ENCODE data around the gene TRIM41. TPM values are rescaled to one million over a fixed set of nuclear protein-coding genes. Genes with fewer than 3 reads are reported as not detected.
"Not testable (repeated sequence)": the region's sequence is repeated elsewhere in the genome, so short reads cannot be mapped to it uniquely, and the experiment has no call there.

The TRIM41 gene
- total RNA-seq, 1 donor from 2014 or later: 12.1 TPM

DNA sequence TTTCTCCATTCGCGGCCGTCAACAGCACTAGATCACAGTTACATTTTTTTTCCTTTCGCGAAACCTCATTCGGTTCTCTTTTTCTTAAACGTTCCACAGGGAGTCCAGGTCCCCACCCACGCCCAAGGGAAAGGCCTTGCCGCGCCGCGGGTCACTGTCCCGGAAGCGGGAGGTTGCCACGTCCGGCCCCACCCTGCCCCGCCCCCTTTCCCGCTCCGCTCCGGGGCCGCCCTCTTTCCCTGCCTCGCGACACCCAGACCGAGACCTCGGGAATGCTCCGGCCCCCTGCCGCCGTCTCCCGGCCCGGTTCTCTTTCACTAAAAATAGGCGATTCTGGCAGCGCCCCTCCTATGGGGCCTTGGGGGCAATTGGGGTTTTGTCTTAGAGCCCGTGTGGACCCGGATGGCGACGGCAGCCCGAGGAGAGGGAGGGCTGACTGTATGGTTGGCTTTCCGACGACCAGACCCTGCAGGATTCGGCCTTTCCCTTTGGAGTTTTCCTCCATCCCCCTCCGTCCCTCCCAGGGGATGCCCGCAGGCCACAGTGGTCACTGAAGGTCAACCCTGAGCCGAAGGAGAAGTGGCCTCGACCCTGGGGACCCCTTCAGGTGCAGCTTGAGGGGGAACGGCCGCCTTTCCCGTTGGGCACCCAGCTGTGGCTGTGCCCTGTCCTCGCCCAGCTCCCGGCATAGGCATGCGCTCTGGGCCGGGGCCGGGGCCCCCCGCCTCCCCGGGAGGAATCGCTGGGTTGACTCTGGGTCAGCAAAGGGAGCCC is 23.4 kb downstream of the TRIM41 start:
- no peak for DNase-seq (ENCODE audit: extremely low read depth, low read depth, low spot score)

DNA sequence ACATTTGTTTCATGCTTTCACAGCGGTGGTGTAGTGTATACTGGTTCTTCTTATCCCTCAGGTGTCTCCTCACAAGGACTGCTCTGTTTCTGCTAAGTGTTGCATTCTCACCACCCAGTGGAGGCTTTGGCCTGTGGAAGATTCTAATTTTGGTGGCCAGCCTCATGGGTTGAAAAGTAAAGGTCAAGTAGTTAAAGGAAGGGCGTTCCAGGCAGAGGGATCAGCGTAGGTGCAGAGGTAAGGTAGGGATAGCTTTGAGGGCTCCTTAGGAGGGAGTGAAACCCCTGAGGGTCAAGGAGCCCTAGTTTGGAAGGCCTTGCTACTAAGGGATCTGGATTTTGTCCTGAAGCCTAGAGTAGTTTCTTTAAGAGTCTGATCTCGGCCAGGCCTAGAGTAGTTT is 25.2 kb downstream of the TRIM41 start:
- DNase-seq (ENCODE audit: extremely low read depth, low read depth, low spot score): no peak

- DNase-seq (ENCODE audit: extremely low read depth, low read depth, low spot score): no peak
Observed at GRCh38 chr5:181255276-181255675, 32.2 kb downstream of the TRIM41 start.

DNA sequence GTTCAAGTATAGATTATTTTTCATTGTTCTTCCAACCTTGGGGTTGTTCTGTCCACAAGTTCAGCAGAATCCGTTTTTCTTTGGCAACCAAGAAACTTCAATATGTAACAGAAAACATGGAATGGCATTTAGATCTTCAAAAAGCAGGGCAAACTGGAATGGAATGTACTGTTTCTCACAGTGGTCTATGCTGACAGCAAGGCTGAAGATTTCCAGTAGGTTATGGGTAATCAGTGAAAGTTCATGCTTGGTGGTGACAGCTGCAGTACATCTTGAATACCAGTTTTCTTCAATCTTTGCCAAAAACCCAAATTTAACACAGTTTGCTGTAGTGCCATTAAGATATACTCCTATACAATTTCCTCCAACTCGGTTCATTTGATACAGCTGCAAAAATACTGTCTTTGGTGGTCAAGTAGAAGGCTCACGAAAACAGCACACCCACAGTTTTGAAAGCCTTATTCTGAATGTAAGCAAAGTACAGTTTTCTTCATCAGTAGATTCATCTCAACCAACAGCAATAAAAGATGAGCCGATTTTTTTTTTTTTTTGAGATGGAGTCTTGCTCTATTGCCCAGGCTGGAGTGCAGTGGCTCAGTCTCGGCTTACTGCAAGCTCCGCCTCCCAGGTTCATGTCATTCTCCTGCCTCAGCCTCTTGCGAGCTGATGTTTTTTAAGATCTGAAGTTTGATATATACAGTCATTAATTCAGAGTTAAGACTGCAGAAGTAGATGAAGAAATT is 32.9 kb downstream of the TRIM41 start:
- no peak for DNase-seq (ENCODE audit: extremely low read depth, low read depth, low spot score)

DNA sequence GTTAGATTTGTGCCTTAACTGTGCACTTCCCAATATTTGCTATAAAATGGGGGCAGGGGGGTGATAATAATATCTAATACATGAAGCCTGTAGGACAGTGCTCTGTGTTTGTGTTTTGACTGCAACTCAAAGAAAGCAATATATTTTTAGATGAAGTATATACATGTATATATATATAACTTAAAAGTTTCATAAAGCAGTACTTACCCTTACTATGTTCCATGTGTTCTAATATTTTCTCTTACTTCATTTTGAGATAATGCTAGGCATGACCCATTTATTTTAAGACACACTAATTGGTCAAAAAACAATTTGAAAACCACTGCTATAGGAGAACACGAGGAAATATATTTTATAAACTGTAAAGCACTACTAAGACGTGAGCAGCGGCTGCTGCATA is 35.5 kb downstream of the TRIM41 start:
- no peak for DNase-seq (ENCODE audit: extremely low read depth, low read depth, low spot score)

DNA sequence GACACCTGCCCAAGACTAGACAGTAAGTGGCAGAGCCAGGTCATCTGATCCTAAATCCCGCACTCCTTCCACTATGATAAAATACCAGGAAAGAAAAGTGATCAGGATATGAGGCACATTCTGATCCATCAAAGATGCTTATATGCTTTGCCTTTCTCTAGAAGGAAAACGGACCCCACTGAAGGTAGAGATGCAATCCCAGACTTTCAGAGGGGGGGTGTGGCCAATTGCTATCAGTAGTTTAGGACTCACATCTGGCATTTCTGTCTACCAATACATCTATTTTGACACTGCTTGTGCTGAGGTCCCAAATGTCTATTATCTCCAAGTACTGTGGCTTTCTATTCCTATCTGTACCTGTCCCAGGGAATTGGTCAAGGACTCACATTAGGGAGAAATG is 36.2 kb downstream of the TRIM41 start:
- DNase-seq (ENCODE audit: extremely low read depth, low read depth, low spot score): no peak

GRCh38 chr5:181259974-181260719 is 37.1 kb downstream of the TRIM41 start:
- no peak for DNase-seq (ENCODE audit: extremely low read depth, low read depth, low spot score)

DNA sequence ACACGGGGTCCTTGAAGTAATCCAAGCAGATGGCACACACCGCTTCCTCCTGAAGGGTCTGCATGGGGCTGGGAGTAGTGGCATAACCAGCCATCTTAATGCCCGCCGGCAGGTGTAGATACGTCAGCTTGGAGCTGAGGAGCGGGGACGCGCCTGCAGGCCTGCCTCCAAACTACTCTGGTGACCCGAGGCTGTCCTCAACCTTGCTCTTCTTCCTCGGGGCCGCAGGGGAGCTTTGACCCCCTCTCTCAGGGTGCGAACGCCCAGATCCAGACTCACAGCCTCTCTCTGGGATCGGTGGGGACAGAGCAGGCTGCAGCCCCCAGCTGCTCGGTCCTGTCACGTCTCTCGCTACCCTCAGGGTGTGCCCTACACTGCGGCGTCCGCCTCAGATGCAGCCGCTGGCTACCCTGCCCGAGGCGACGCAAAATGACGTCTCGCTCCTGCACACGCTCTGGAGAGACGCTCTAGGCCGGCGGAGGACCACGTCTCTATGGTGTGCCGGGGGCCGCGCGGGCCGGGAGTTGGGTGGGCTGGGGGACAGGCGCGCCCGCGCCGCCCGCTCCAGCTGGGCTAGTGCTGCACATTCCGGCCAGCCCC is 37.7 kb downstream of the TRIM41 start, which contains the start of gene TRIM52:
TSS of gene TRIM52 (minus strand) at position 424 of the 600 bp plus-strand sequence. CDS start at position 94, 330 bp downstream.
- DNase-seq (ENCODE audit: extremely low read depth, low read depth, low spot score): peak; percentile 52

GRCh38 chr5:181261320-181262049 is 38.4 kb downstream of the TRIM41 start:
- DNase-seq (ENCODE audit: extremely low read depth, low read depth, low spot score): no peak

GRCh38 chr5:181263633-181264032 is 40.6 kb downstream of the TRIM41 start:
- no peak for DNase-seq (ENCODE audit: extremely low read depth, low read depth, low spot score)

- DNase-seq (ENCODE audit: extremely low read depth, low read depth, low spot score): no peak
Observed at GRCh38 chr5:181265092-181265671, 42.1 kb downstream of the TRIM41 start.

GRCh38 chr5:181267291-181267904 is 44.3 kb downstream of the TRIM41 start:
- not testable (repeated sequence) for DNase-seq (ENCODE audit: extremely low read depth, low read depth, low spot score)

GRCh38 chr5:181267907-181268306 is 44.8 kb downstream of the TRIM41 start:
- DNase-seq (ENCODE audit: extremely low read depth, low read depth, low spot score): not testable (repeated sequence)

GRCh38 chr5:181271081-181271480 is 48.0 kb downstream of the TRIM41 start:
- no peak for DNase-seq (ENCODE audit: extremely low read depth, low read depth, low spot score)

DNA sequence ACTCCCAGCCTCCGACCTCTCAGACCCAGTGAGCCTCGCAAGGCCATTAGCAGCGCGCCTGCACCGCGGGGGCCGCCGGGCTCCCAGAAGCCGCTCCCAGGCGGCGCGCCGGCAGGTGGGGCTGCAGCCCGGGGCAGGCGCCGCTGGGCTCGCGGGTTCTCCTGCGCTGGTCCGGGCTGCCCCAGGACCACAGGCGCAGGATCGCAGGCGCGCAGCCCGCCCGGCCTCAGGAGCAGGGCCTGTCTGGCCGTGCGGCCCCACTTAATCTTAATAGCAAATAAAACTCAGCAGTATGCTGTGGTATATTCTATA is 50.3 kb downstream of the TRIM41 start:
- DNase-seq (ENCODE audit: extremely low read depth, low read depth, low spot score): not testable (repeated sequence)

- no peak for DNase-seq (ENCODE audit: extremely low read depth, low read depth, low spot score)
Observed at GRCh38 chr5:181280251-181280762, 57.2 kb downstream of the TRIM41 start.

- DNase-seq (ENCODE audit: extremely low read depth, low read depth, low spot score): no peak
Observed at GRCh38 chr5:181281077-181281983, 58.2 kb downstream of the TRIM41 start.

DNA sequence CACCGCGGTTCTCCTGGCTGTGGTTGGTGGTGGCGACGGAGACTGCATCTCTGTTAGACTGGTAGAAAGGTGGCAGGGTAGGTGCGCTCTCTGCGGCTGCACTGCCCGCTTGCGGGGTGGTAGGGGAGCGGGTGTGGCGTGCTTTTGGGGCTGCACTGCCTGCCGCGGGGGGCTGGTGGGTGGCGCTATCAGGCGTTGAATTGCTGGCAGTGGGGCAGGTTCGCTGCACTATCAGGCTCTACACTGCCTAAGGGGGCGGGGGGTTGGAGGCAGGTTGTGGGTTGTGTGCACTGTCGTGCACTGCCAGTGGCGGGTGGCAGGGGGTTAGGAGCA is 58.9 kb downstream of the TRIM41 start:
- no peak for DNase-seq (ENCODE audit: extremely low read depth, low read depth, low spot score)

All from glomerular endothelial cell (primary cell).